ENCODE results near the gene BAIAP2.

GRCh38 chr17:81064678-81065475, 29.9 kb downstream of the BAIAP2 start:
- TF ChIP-seq CTCF (IDR thresholded peaks at IDR 0.05; ENCODE audit: poor library complexity, severe bottlenecking), result no peak
- TF ChIP-seq POLR2AphosphoS5 (IDR thresholded peaks at IDR 0.05), result no peak
- TF ChIP-seq EZH2 (IDR thresholded peaks at IDR 0.05; ENCODE audit: borderline replicate concordance, insufficient read depth, low read length, poor library complexity, severe bottlenecking), result no peak
- TF ChIP-seq MXI1 (conservative IDR thresholded peaks at IDR 0.05; ENCODE audit: poor library complexity, severe bottlenecking), result no peak
- no peak for TF ChIP-seq EP300 (conservative IDR thresholded peaks at IDR 0.05; ENCODE audit: poor library complexity, severe bottlenecking)
- TF ChIP-seq TAF1 (IDR thresholded peaks at IDR 0.05; ENCODE audit: low read depth), result no peak
- TF ChIP-seq REST (IDR thresholded peaks at IDR 0.05; ENCODE audit: borderline replicate concordance), result no peak
- TF ChIP-seq RAD21 (conservative IDR thresholded peaks at IDR 0.05), result no peak
